ENCODE data around the gene UFSP2.

The UFSP2 gene

GRCh38 chr4:185425647-185426352 lies at the start of gene UFSP2:
UFSP2 (minus strand) TSS chr4:185425964; CDS start chr4:185425868, 96 bp downstream.
- in situ Hi-C loops (cut with HindIII; ENCODE audit: low sequenced_read_pairs): no loop called here
- TF ChIP-seq CTCF (IDR thresholded peaks at IDR 0.05; ENCODE audit: low read depth, low read length): no peak
- peak within 1 kb of the TSS; percentile 85 for H3K4me3 ChIP-seq (ENCODE audit: low read depth, low read length)
- peak; percentile 93 for DNase-seq (ENCODE audit: low read depth, low spot score)

GRCh38 chr4:185473247-185473646 lies 47.5 kb upstream of the UFSP2 start:
- no peak for DNase-seq (ENCODE audit: low read depth, low spot score)
- no peak for TF ChIP-seq CTCF (IDR thresholded peaks at IDR 0.05; ENCODE audit: low read depth, low read length)
- in situ Hi-C loops (cut with HindIII; ENCODE audit: low sequenced_read_pairs): no loop called here
- H3K4me3 ChIP-seq (ENCODE audit: low read depth, low read length): no peak overlapping the region

GRCh38 chr4:185472103-185472542 lies 46.4 kb upstream of the UFSP2 start:
- no peak for TF ChIP-seq CTCF (IDR thresholded peaks at IDR 0.05; ENCODE audit: low read depth, low read length)
- peak overlapping the region; percentile 66 for H3K4me3 ChIP-seq (ENCODE audit: low read depth, low read length)
- DNase-seq (ENCODE audit: low read depth, low spot score): peak; percentile 12
- in situ Hi-C loops (cut with HindIII; ENCODE audit: low sequenced_read_pairs): no loop called here

GRCh38 chr4:185471235-185472102 lies 45.7 kb upstream of the UFSP2 start, which contains the start of gene CCDC110:
CCDC110 (minus strand) TSS chr4:185471733; CDS start chr4:185471683, 50 bp downstream.
- H3K4me3 ChIP-seq (ENCODE audit: low read depth, low read length): peak within 1 kb of the TSS; percentile 72
- DNase-seq (ENCODE audit: low read depth, low spot score): peak; percentile 95
- in situ Hi-C loops (cut with HindIII; ENCODE audit: low sequenced_read_pairs): no loop called here
- TF ChIP-seq CTCF (IDR thresholded peaks at IDR 0.05; ENCODE audit: low read depth, low read length): peak; percentile 50

- no peak for TF ChIP-seq CTCF (IDR thresholded peaks at IDR 0.05; ENCODE audit: low read depth, low read length)
- in situ Hi-C loops (cut with HindIII; ENCODE audit: low sequenced_read_pairs): no loop called here
- DNase-seq (ENCODE audit: low read depth, low spot score): peak; percentile 20
- peak overlapping the region; percentile 72 for H3K4me3 ChIP-seq (ENCODE audit: low read depth, low read length)
Observed at GRCh38 chr4:185470501-185471195, 44.9 kb upstream of the UFSP2 start.

- no peak for TF ChIP-seq CTCF (IDR thresholded peaks at IDR 0.05; ENCODE audit: low read depth, low read length)
- in situ Hi-C loops (cut with HindIII; ENCODE audit: low sequenced_read_pairs): no loop called here
- H3K4me3 ChIP-seq (ENCODE audit: low read depth, low read length): no peak overlapping the region
- no peak for DNase-seq (ENCODE audit: low read depth, low spot score)
Observed at GRCh38 chr4:185469580-185470154, 43.9 kb upstream of the UFSP2 start.

Data from astrocyte of the spinal cord (primary cell).